ENCODE results near the gene CDHR3.

CDHR3 gene

GRCh38 chr7:106001196-106001595, 38.1 kb downstream of the CDHR3 start:
- DNase-seq: no peak

GRCh38 chr7:106001886-106002285, 38.8 kb downstream of the CDHR3 start:
- DNase-seq: no peak

GRCh38 chr7:106003525-106004064, 40.5 kb downstream of the CDHR3 start:
- DNase-seq: no peak

- DNase-seq: no peak
Observed at GRCh38 chr7:106006906-106007305, 43.8 kb downstream of the CDHR3 start.

GRCh38 chr7:106007796-106008195, 44.7 kb downstream of the CDHR3 start:
- DNase-seq: peak in 2 of 3 donors; percentile 31 to 33

- DNase-seq: peak; percentile 91 to 95 (median 92)
Observed at GRCh38 chr7:106009503-106010226, 46.6 kb downstream of the CDHR3 start.

- peak in 1 of 3 donors; percentile 4 for DNase-seq
Observed at GRCh38 chr7:106010331-106010730, 47.3 kb downstream of the CDHR3 start.

GRCh38 chr7:106010866-106011265, 47.8 kb downstream of the CDHR3 start:
- no peak for DNase-seq

GRCh38 chr7:106012184-106012583, 49.1 kb downstream of the CDHR3 start:
- no peak for DNase-seq

- no peak for DNase-seq
Observed at GRCh38 chr7:106012935-106013439, 49.9 kb downstream of the CDHR3 start.

GRCh38 chr7:106015381-106016218, 52.5 kb downstream of the CDHR3 start:
- DNase-seq: no peak

GRCh38 chr7:106016331-106016730, 53.3 kb downstream of the CDHR3 start:
- DNase-seq: no peak

GRCh38 chr7:106017657-106018056, 54.6 kb downstream of the CDHR3 start:
- DNase-seq: no peak

- DNase-seq: no peak
Observed at GRCh38 chr7:106018566-106019469, 55.8 kb downstream of the CDHR3 start.

- no peak for DNase-seq
Observed at GRCh38 chr7:106019470-106019820, 56.4 kb downstream of the CDHR3 start.

GRCh38 chr7:106021151-106022067, 58.3 kb downstream of the CDHR3 start:
- no peak for DNase-seq

GRCh38 chr7:106022193-106022821, 59.2 kb downstream of the CDHR3 start:
- DNase-seq: no peak

GRCh38 chr7:106023369-106024322, 60.6 kb downstream of the CDHR3 start:
- DNase-seq: peak in 2 of 3 donors; percentile 9

GRCh38 chr7:106026101-106026500, 63.0 kb downstream of the CDHR3 start:
- no peak for DNase-seq

GRCh38 chr7:106029451-106029850, 66.4 kb downstream of the CDHR3 start:
- DNase-seq: peak; percentile 32 to 49 (median 35)
